GM21529 (cell line): ENCODE measurements around the gene SLIT2.

Source experiments
- ATAC-seq: cut with Tn5 transposase; IDR thresholded peaks from one replicate; pipeline ENCODE4 v1.9.1; 2021; ENCODE audit not compliant: unreplicated experiment

SLIT2 gene

GRCh38 chr4:20264688-20265087, 13.0 kb downstream of the SLIT2 start:
- ATAC-seq = no peak

- no peak for ATAC-seq
Measured at GRCh38 chr4:20265726-20266125, 14.0 kb downstream of the SLIT2 start.

- no peak for ATAC-seq
Measured at GRCh38 chr4:20266215-20267082, 14.7 kb downstream of the SLIT2 start.

GRCh38 chr4:20268028-20268427, 16.3 kb downstream of the SLIT2 start:
- no peak for ATAC-seq

GRCh38 chr4:20269320-20269719, 17.6 kb downstream of the SLIT2 start:
- ATAC-seq = no peak

- no peak for ATAC-seq
Measured at GRCh38 chr4:20271950-20272349, 20.2 kb downstream of the SLIT2 start.

- ATAC-seq = no peak
Measured at GRCh38 chr4:20272411-20272872, 20.7 kb downstream of the SLIT2 start.

- ATAC-seq = no peak
Measured at GRCh38 chr4:20273793-20274192, 22.1 kb downstream of the SLIT2 start.

GRCh38 chr4:20276848-20277247, 25.1 kb downstream of the SLIT2 start:
- no peak for ATAC-seq

GRCh38 chr4:20278195-20278594, 26.5 kb downstream of the SLIT2 start:
- ATAC-seq = no peak

GRCh38 chr4:20279381-20279780, 27.7 kb downstream of the SLIT2 start:
- no peak for ATAC-seq

- ATAC-seq = no peak
Measured at GRCh38 chr4:20281453-20281852, 29.7 kb downstream of the SLIT2 start.

- ATAC-seq = no peak
Measured at GRCh38 chr4:20283039-20283438, 31.3 kb downstream of the SLIT2 start.

- ATAC-seq = no peak
Measured at GRCh38 chr4:20284990-20285389, 33.3 kb downstream of the SLIT2 start.

GRCh38 chr4:20287246-20287645, 35.5 kb downstream of the SLIT2 start:
- no peak for ATAC-seq

GRCh38 chr4:20288047-20288650, 36.4 kb downstream of the SLIT2 start:
- no peak for ATAC-seq

- ATAC-seq = no peak
Measured at GRCh38 chr4:20288846-20289512, 37.3 kb downstream of the SLIT2 start.

- ATAC-seq = no peak
Measured at GRCh38 chr4:20289782-20290181, 38.1 kb downstream of the SLIT2 start.

GRCh38 chr4:20292739-20293138, 41.0 kb downstream of the SLIT2 start:
- no peak for ATAC-seq

GRCh38 chr4:20297261-20297660, 45.6 kb downstream of the SLIT2 start:
- ATAC-seq = no peak

- no peak for ATAC-seq
Measured at GRCh38 chr4:20297783-20298182, 46.1 kb downstream of the SLIT2 start.

GRCh38 chr4:20298455-20298854, 46.8 kb downstream of the SLIT2 start:
- no peak for ATAC-seq
